Calu3 (cell line): ENCODE results near the gene RPN2. TPM values are rescaled to one million over a fixed set of nuclear protein-coding genes. Genes with fewer than 3 reads are reported as not detected.

ENCODE experiments used
- BruUV-seq: library from RNA; stranded (reverse); fragments of 400-500 nt; replicated peaks from 2 replicates; lab custom pipeline; 2021; lab: Mats Ljungman, UMichigan
- CTCF ChIA-PET: fragments of 300-600 bp; sonication (Branson Sonifier 250); formaldehyde crosslinking; loops from one replicate; lab custom pipeline; 2022; ENCODE audit warnings: antibody characterized with exemption; lab: Charles Lee
- DNase-seq: peaks from one replicate; pipeline ENCODE4 v3.0.0; 2022
- H3K27ac Mint-ChIP-seq: one replicate; pipeline ENCODE4 v1.8.0; 2022; ENCODE audit warnings: mixed read lengths; ENCODE audit not compliant: unreplicated experiment
- H3K27me3 Mint-ChIP-seq: one replicate; pipeline ENCODE4 v1.8.0; 2022; ENCODE audit warnings: mixed read lengths; ENCODE audit not compliant: unreplicated experiment
- H3K36me3 Mint-ChIP-seq: one replicate; pipeline ENCODE4 v1.8.0; 2022; ENCODE audit warnings: mild to moderate bottlenecking, moderate library complexity, mixed read lengths; ENCODE audit not compliant: insufficient read depth, unreplicated experiment
- H3K4me1 Mint-ChIP-seq: one replicate; pipeline ENCODE4 v1.8.0; 2022; ENCODE audit warnings: mild to moderate bottlenecking, low read depth, mixed read lengths; ENCODE audit not compliant: unreplicated experiment
- H3K4me3 Mint-ChIP-seq: one replicate; pipeline ENCODE4 v1.8.0; 2022; ENCODE audit warnings: mild to moderate bottlenecking, low read depth, moderate library complexity, mixed read lengths; ENCODE audit not compliant: unreplicated experiment
- H3K9me3 Mint-ChIP-seq: one replicate; pipeline ENCODE4 v1.8.0; 2022; ENCODE audit warnings: low read depth, mixed read lengths; ENCODE audit not compliant: unreplicated experiment
- intact Hi-C: fragments of 100-400 bp; cut with micrococcal nuclease; formaldehyde crosslinking; loops from one replicate; pipeline ENCODE4 v1.10.0; 2022; ENCODE audit not compliant: unreplicated experiment
- total RNA-seq: library from RNA; stranded (reverse); gene quantifications from 2 replicates; pipeline ENCODE4 v1.2.3, GENCODE V29; 2022
- TF ChIP-seq, protein P1 (sequence below): fragments of 200-600 bp; IDR thresholded peaks from one replicate; pipeline ENCODE4 v1.8.0; 2022; ENCODE audit warnings: antibody characterized with exemption; ENCODE audit not compliant: unreplicated experiment

RPN2 gene
- total RNA-seq, 1 experiment from 2014 or later: 522 TPM

DNA sequence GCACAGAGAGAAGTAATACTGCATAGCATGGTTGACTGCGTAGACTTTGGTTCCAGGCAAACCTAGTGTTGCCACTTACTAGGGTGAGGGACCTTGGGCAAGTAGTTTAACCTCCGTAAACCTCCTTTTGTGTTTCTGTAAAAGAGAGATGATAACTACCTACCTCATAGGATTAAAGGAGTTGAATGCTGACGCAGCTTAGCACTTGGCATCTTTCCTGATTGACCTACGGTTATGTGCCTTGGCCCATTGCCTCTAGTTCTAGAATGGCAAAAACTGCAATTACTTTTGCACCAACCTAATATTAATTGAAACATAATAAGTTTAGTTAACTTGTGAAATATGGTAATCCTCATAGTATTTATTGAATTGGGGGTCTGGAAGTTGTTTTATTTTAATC lies 63.4 kb downstream of the RPN2 start:
- CTCF ChIA-PET: no interaction called here
- BruUV-seq: no TSS peak
- intact Hi-C loops: no loop called here
- Mint-ChIP-seq H3K27ac (no peak overlapping the region), H3K4me1 (no peaks in the 10 kb centered on the region), H3K27me3 (no peaks in the 10 kb centered on the region), H3K9me3 (no peaks in the 10 kb centered on the region), H3K36me3 (peaks cover 60% of the 10 kb centered on the region), H3K4me3 (no peak overlapping the region)
- TF ChIP-seq, protein P1, sequence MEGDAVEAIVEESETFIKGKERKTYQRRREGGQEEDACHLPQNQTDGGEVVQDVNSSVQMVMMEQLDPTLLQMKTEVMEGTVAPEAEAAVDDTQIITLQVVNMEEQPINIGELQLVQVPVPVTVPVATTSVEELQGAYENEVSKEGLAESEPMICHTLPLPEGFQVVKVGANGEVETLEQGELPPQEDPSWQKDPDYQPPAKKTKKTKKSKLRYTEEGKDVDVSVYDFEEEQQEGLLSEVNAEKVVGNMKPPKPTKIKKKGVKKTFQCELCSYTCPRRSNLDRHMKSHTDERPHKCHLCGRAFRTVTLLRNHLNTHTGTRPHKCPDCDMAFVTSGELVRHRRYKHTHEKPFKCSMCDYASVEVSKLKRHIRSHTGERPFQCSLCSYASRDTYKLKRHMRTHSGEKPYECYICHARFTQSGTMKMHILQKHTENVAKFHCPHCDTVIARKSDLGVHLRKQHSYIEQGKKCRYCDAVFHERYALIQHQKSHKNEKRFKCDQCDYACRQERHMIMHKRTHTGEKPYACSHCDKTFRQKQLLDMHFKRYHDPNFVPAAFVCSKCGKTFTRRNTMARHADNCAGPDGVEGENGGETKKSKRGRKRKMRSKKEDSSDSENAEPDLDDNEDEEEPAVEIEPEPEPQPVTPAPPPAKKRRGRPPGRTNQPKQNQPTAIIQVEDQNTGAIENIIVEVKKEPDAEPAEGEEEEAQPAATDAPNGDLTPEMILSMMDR: no peak
- no peak for DNase-seq

DNA sequence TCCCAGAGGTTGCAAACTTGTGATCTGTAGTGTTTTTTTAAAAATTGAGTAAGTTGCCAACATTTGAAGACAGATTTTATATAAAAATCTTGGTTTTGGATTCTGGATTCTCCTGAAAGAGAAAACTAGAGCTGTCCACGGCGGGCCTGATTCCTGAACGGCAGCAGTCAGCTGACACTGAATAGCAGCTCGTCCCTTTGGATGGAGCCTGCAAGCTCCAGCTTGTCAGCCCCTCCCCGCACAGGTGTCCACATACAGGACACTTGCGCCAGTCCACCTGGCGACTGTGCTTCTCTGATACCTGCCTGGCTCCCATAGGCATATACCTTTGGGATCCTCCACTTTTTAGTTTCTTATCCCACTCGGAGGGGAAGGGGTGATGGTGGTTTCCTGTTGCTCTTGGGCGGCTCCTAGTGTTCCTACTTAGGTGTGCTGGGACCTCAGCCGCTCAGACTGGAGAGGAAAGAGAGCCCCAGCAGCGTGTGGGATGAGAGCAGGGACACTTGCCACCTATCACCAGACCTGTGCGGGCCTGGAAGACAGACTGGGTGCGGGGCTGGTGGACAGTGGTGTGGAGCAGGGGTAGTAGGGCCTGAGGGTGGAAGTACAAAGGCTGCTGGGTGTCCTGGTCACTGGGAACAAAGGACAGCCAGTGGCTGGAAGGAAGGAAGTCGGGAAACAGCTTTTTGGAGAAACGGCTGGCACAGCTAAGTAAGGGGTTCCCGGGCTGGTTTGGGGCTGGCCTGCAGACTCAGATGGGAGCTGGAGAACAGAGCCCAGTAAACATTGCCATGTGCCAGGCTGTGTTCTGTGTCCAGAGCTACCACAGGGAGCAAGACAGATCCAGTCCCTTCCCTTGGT lies 64.2 kb downstream of the RPN2 start:
- CTCF ChIA-PET: interaction anchor here (0.7 kb wide), 1 partner anchor 315 kb away, joined by 3 read pairs; no protein-coding TSS in a partner anchor
- Mint-ChIP-seq H3K9me3 (no peaks in the 10 kb centered on the region), H3K27ac (peak overlapping the region; percentile 10), H3K4me3 (no peak overlapping the region), H3K4me1 (no peaks in the 10 kb centered on the region), H3K36me3 (peaks cover 59% of the 10 kb centered on the region), H3K27me3 (no peaks in the 10 kb centered on the region)
- TF ChIP-seq, protein P1: no peak
- intact Hi-C loops: no loop called here
- DNase-seq: no peak
- no TSS peak for BruUV-seq

GRCh38 chr20:37243937-37244571 lies 64.9 kb downstream of the RPN2 start:
- no TSS peak for BruUV-seq
- TF ChIP-seq, protein P1: no peak
- Mint-ChIP-seq H3K4me1 (no peaks in the 10 kb centered on the region), H3K36me3 (peaks cover 56% of the 10 kb centered on the region), H3K9me3 (no peaks in the 10 kb centered on the region), H3K27me3 (no peaks in the 10 kb centered on the region), H3K27ac (no peak overlapping the region), H3K4me3 (no peak overlapping the region)
- no peak for DNase-seq
- intact Hi-C loops: no loop called here
- CTCF ChIA-PET: interaction anchor here (0.7 kb wide), 1 partner anchor 314 kb away, joined by 3 read pairs; no protein-coding TSS in a partner anchor

DNA sequence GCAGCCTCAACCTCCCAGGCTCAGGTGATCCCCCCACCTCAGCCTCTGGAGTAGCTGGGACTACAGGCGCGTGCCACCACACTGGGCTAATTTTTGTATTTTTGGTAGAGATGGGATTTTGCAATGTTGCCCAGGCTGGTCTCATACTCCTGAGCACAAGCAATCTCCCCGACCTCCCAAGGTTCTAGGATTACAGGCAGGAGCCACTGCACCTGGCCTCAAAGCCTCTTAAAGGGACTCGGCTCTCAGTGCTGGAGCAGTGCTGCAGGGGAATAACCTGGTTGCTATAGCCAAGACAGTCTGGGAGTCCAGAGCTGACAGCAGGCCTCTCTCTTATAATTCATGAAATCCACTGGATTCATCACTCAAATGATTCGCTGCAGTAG lies 65.4 kb downstream of the RPN2 start:
- intact Hi-C loops: no loop called here
- no peak overlapping the region for H3K27ac Mint-ChIP-seq

More for the DNA sequence above, 65.4 kb downstream of the RPN2 start:
- H3K36me3 Mint-ChIP-seq: peaks cover 52% of the 10 kb centered on the region
- no TSS peak for BruUV-seq
- no peaks in the 10 kb centered on the region for H3K4me1 Mint-ChIP-seq
- DNase-seq: no peak
- CTCF ChIA-PET: no interaction called here
- H3K4me3 Mint-ChIP-seq: no peak overlapping the region
- TF ChIP-seq, protein P1: no peak
- no peaks in the 10 kb centered on the region for H3K27me3 Mint-ChIP-seq
- H3K9me3 Mint-ChIP-seq: no peaks in the 10 kb centered on the region
